ENCODE measurements around the gene HBE1.

- no peak for TF ChIP-seq CTCF (IDR thresholded peaks at IDR 0.05 in 8 of 11, conservative IDR thresholded peaks at IDR 0.05 in 3 of 11)
- TF ChIP-seq POLR2A (IDR thresholded peaks at IDR 0.05) = no peak
- TF ChIP-seq POLR2AphosphoS5 (IDR thresholded peaks at IDR 0.05) = no peak
Observed at GRCh38 chr11:5224538-5225479, 44.9 kb downstream of the HBE1 start.

Measured in spleen (tissue), 7 donors.